Left lung (tissue), 10 donors: Measurements from ENCODE around the gene ATXN1. TPM values are rescaled to one million over a fixed set of nuclear protein-coding genes. Genes with fewer than 3 reads are reported as not detected.
"Not testable (repeated sequence)": the region's sequence is repeated elsewhere in the genome, so short reads cannot be mapped to it uniquely, and the experiment has no call there.

Experiments used
- ATAC-seq: fragments of 200-7000 bp; cut with Tn5 transposase; one replicate; pipeline ENCODE4 v1.9.1; 2020; ENCODE audit warnings: moderate library complexity
- DNase-seq, 4 donors: peaks; one replicate each; pipeline ENCODE4 v3.0.0-alpha.2; 2013 to 2020
- H3K27ac ChIP-seq, 2 donors: fragments of 200-600 bp; sonication (generic) in 1 of 2; one replicate each; pipeline versions ENCODE4 v1.5.0 to v1.8.0; 2020 to 2021
- H3K27me3 ChIP-seq, 2 donors: fragments of 200-600 bp; sonication (generic) in 1 of 2; one replicate each; pipeline versions ENCODE4 v1.5.0 to v1.8.0; 2020 to 2021
- H3K36me3 ChIP-seq, 2 donors: fragments of 200-600 bp; sonication (generic) in 1 of 2; one replicate each; pipeline versions ENCODE4 v1.5.0 to v1.8.0; 2020 to 2021
- H3K4me1 ChIP-seq, 2 donors: fragments of 200-600 bp; one replicate each; pipeline ENCODE4 v1.8.0; 2021
- H3K4me3 ChIP-seq, 2 donors: fragments of 200-600 bp; sonication (generic) in 1 of 2; one replicate each; pipeline versions ENCODE4 v1.5.0 to v1.8.0; 2020 to 2021; ENCODE audit warnings: mild to moderate bottlenecking in 1 of 2
- H3K9me3 ChIP-seq, 2 donors: fragments of 200-600 bp; sonication (generic) in 1 of 2; one replicate each; pipeline versions ENCODE4 v1.5.0 to v1.8.0; 2020 to 2021
- intact Hi-C, 2 donors: fragments of 100-400 bp; cut with DNase I; formaldehyde crosslinking; loops; one replicate each; pipeline versions ENCODE4 v1.11.2 to v1.14.2; 2022
- polyA plus RNA-seq, 6 donors: library from polyadenylated mRNA; unstranded; fragments of 120-200 nt; gene quantifications; one replicate each; pipeline ENCODE4 v1.2.1, GENCODE V29; 2013; ENCODE audit not compliant: insufficient read length in 6 of 6
- total RNA-seq, 2 donors: library from RNA; stranded (reverse); fragmentation: NEBNext Ultra II Directional; extraction: Animal tissue kit (Norgen Biotek cat#: 25700); gene quantifications; one replicate each; pipeline ENCODE4 v1.2.1, GENCODE V29; 2021
- TF ChIP-seq, protein P1 (sequence below), 2 donors: fragments of 200-600 bp; sonication (generic) in 1 of 2; IDR thresholded peaks; one replicate each; pipeline versions ENCODE4 v1.5.0 to v1.8.0; 2021; ENCODE audit warnings: antibody characterized with exemption in 2 of 2
- donor health status: DM: no; HTN: yes; CAD: no.
- donor health status: DM: no; HTN: no; CAD: no.

ATXN1 gene
- total and polyA plus RNA-seq, 8 donors: 23.3 to 67.4 (median 27.3) TPM

GRCh38 chr6:16706911-16707783, 54.1 kb downstream of the ATXN1 start:
- Histone ChIP-seq H3K4me1 (peaks cover 0 to 75% of the 10 kb centered on the region in 2 donors), H3K4me3 (peak overlapping the region in 1 of 2 donors; percentile 4), H3K27ac (peak overlapping the region in 1 of 2 donors; percentile 82), H3K27me3 (no peaks in the 10 kb centered on the region), H3K9me3 (no peaks in the 10 kb centered on the region), H3K36me3 (no peaks in the 10 kb centered on the region)
- intact Hi-C loops: no loop called here
- TF ChIP-seq, protein P1, sequence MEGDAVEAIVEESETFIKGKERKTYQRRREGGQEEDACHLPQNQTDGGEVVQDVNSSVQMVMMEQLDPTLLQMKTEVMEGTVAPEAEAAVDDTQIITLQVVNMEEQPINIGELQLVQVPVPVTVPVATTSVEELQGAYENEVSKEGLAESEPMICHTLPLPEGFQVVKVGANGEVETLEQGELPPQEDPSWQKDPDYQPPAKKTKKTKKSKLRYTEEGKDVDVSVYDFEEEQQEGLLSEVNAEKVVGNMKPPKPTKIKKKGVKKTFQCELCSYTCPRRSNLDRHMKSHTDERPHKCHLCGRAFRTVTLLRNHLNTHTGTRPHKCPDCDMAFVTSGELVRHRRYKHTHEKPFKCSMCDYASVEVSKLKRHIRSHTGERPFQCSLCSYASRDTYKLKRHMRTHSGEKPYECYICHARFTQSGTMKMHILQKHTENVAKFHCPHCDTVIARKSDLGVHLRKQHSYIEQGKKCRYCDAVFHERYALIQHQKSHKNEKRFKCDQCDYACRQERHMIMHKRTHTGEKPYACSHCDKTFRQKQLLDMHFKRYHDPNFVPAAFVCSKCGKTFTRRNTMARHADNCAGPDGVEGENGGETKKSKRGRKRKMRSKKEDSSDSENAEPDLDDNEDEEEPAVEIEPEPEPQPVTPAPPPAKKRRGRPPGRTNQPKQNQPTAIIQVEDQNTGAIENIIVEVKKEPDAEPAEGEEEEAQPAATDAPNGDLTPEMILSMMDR (IDR thresholded peaks at IDR 0.05): no peak
- ATAC-seq (no peak), DNase-seq (no peak)

DNA sequence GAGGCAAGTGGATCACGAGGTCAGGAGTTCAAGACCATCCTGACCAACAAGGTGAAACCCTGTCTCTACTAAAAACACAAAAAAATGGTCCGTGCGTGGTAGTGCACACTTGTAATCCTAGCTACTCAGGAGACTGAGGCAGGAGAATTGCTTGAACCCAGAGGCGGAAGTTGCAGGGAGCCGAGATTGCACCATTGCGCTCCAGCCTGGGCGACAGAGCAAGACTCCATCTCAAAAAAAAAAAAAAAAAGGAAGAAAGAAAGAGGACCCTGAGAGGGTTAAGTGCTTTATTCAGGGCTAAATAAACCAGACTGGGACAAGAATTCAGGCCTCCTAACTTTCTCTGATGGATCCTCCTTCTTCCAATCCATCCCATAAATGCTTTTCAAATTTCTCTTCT, 54.8 kb downstream of the ATXN1 start:
- H3K4me3 ChIP-seq, intact Hi-C loops, H3K27me3 ChIP-seq, H3K9me3 ChIP-seq, H3K36me3 ChIP-seq: not testable (repeated sequence)
- H3K27ac ChIP-seq: peak overlapping the region in 1 of 2 donors; percentile 82
- peaks cover 0 to 70% of the 10 kb centered on the region in 2 donors for H3K4me1 ChIP-seq
- ATAC-seq (peak; percentile 12), DNase-seq (peak in 2 of 4 donors; percentile 62 to 86)

- Histone ChIP-seq H3K36me3 (no peaks in the 10 kb centered on the region), H3K9me3 (no peaks in the 10 kb centered on the region), H3K27ac (peak overlapping the region in 1 of 2 donors; percentile 82), H3K4me1 (peaks cover 2 to 70% of the 10 kb centered on the region in 2 donors), H3K4me3 (no peak overlapping the region), H3K27me3 (no peaks in the 10 kb centered on the region)
- no peak for DNase-seq
- TF ChIP-seq, protein P1 (IDR thresholded peaks at IDR 0.05): no peak
- intact Hi-C loops: no loop called here
- ATAC-seq: no peak
These were observed 55.2 kb downstream of the ATXN1 start for GRCh38 chr6:16706029-16706428.

DNA sequence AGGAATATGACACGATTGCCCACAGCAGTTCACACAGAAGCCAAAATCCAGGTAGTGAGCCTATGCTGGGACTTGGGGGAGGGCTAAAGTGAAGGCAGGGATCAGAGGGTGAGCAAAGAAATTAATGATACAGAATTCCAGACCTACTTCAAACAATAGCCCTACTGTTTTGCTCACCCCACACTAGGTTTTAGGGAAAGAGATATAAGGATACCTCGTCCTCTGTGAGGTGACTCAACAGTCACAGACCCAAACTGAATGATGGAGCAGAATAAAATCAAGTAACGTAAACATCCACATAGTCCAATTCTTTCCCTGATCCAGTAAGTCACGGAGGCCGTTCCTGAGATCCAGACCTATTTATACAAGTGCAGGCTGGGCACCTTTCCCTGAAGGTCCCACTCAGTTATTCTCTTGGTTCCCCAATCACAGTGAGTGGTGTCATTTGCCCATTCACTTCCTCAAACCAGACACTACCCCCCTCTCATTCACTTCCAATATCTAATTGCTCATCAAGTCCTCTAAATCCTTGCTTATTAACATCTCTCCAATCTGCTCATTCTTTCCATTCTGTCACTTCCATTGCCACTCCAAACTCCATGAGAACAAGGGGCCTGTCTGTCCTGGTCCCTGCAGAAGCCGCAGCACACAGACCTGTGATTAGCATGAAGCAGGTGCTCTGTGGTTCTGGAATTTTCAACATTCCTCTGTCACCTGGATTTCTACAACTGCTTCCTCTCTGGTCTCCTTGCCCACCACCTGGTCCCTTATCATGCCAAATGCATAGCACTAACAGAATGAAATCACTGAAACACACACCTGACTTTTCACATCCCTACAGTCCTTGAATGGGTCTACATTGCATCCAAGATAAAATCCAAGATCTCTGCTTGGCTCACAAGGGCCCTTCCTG, 55.9 kb downstream of the ATXN1 start:
- intact Hi-C loops: no loop called here
- Histone ChIP-seq H3K4me3 (no peak overlapping the region), H3K36me3 (no peaks in the 10 kb centered on the region), H3K27ac (peak overlapping the region in 1 of 2 donors; percentile 82), H3K9me3 (no peaks in the 10 kb centered on the region), H3K4me1 (peaks cover 4 to 72% of the 10 kb centered on the region in 2 donors), H3K27me3 (no peaks in the 10 kb centered on the region)
- TF ChIP-seq, protein P1 (IDR thresholded peaks at IDR 0.05): no peak
- ATAC-seq: peak; percentile 21
- no peak for DNase-seq

DNA sequence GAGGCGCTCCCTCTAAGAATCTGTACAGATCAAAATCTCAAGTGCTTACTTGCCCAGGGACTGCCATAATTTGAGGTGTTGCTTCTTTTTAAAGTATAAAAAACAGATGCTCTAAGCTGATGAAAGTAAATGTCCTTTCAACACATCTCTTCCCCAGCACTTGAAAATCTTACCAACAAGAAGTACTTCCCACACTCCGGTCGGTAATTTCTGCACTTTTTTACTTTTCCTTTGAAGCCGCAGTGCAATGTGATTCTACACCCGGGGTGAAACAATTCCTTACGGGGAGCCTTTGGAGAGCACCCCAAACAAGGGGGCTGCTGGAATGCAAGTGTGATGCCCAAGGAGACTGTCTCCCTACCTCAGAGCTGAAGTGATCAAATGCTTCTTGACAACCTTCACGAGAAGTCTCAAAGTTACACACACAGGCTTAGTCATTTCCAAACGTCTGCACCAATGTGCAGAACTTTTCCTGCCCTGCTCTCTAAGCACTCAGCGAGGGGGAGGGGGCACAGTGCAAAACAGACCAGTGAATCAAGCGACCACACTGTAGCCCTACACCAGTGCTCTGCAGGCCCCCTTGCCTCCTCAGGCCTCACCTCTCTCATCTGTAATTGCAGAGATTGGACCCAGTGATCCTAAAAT, 56.7 kb downstream of the ATXN1 start:
- DNase-seq (no peak), ATAC-seq (peak; percentile 73)
- no peaks in the 10 kb centered on the region for H3K27me3 ChIP-seq
- H3K4me3 ChIP-seq: no peak overlapping the region
- no peaks in the 10 kb centered on the region for H3K9me3 ChIP-seq
- TF ChIP-seq, protein P1 (IDR thresholded peaks at IDR 0.05): no peak
- peaks cover 4 to 77% of the 10 kb centered on the region in 2 donors for H3K4me1 ChIP-seq
- intact Hi-C loops: no loop called here
- H3K36me3 ChIP-seq: no peaks in the 10 kb centered on the region
- H3K27ac ChIP-seq: peak overlapping the region; percentile 2 to 82

DNA sequence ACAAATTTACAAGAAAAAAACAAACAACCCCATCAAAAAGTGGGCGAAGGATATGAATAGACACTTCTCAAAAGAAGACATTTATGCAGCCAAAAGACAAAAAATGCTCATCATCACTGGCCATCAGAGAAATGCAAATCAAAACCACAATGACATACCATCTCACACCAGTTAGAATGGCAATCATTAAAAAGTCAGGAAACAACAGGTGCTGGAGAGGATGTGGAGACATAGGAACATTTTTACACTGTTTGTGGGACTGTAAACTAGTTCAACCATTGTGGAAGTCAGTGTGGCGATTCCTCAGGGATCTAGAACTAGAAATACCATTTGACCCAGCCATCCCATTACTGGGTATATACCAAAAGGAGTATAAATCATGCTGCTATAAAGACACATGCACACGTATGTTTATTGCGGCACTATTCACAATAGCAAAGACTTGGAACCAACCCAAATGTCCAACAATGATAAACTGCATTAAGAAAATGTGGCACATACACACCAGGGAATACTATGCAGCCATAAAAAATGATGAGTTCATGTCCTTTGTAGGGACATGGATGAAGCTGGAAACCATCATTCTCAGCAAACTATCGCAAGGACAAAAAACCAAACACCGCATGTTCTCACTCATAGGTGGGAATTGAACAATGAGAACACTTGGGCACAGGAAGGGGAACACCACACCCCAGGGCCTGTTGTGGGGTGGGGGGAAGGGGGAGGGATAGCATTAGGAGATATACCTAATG, 58.5 kb downstream of the ATXN1 start:
- intact Hi-C loops, H3K4me3 ChIP-seq, H3K9me3 ChIP-seq, ATAC-seq, DNase-seq, H3K27me3 ChIP-seq, H3K27ac ChIP-seq, H3K36me3 ChIP-seq: not testable (repeated sequence)
- H3K4me1 ChIP-seq: peaks cover 4 to 83% of the 10 kb centered on the region in 2 donors
